Endothelial cell of umbilical vein (primary cell): ENCODE results near the gene SPATA3. TPM values are rescaled to one million over a fixed set of nuclear protein-coding genes. Genes with fewer than 3 reads are reported as not detected.

Source experiments
- BruUV-seq: library from RNA; stranded (reverse); fragments of 400-500 nt; replicated peaks from 2 replicates; lab custom pipeline; 2021; lab: Mats Ljungman, UMichigan
- CTCF ChIA-PET: fragments of 300-600, 350-600 bp; sonication (Branson Sonifier 250); formaldehyde crosslinking; loops from one replicate; lab custom pipeline; 2021; ENCODE audit warnings: antibody characterized with exemption, inconsistent platforms; lab: Charles Lee
- POLR2A ChIA-PET: fragments of 300-600, 350-600 bp; sonication (Branson Sonifier 250); formaldehyde crosslinking; loops from one replicate; lab custom pipeline; 2021; ENCODE audit warnings: antibody characterized with exemption, inconsistent platforms; lab: Charles Lee
- DNase-seq: peaks from one replicate; pipeline ENCODE4 v3.0.0-alpha.2; 2011; ENCODE audit warnings: low read depth, low spot score
- FAIRE-seq: peaks from 2 replicates; lab custom pipeline; 2011; peaks lifted over from hg19 to GRCh38; lab: Jason Lieb, UNC
- H2AFZ ChIP-seq: 2 replicates; pipeline ENCODE4 v1.6.0; 2012; ENCODE audit warnings: low read depth, low read length, control low read depth, inconsistent platforms
- H3K27ac ChIP-seq: 2 replicates; pipeline ENCODE4 v1.5.1; 2011; ENCODE audit warnings: low read depth, mild to moderate bottlenecking, control low read depth, low read length, moderate library complexity; ENCODE audit not compliant: insufficient read depth
- H3K27me3 ChIP-seq, 2 experiments: 2 replicates each; pipeline versions ENCODE4 v1.6.0 to v1.6.1; 2011; ENCODE audit warnings: low read length in 2 of 2, mixed read lengths in 1 of 2; ENCODE audit not compliant: control insufficient read depth in 2 of 2, insufficient read depth in 2 of 2
- H3K36me3 ChIP-seq, 2 experiments: 2 replicates in 1 of 2; 3 replicates in 1 of 2; pipeline ENCODE4 v1.5.1; 2011; ENCODE audit warnings: low read length in 2 of 2, mild to moderate bottlenecking in 1 of 2, moderate library complexity in 1 of 2; ENCODE audit not compliant: control insufficient read depth in 2 of 2, insufficient read depth in 2 of 2; ENCODE audit errors: extremely low read depth in 1 of 2
- H3K4me1 ChIP-seq: 3 replicates; pipeline ENCODE4 v1.5.1; 2011; ENCODE audit warnings: mild to moderate bottlenecking, low read length; ENCODE audit not compliant: control insufficient read depth, insufficient read depth; ENCODE audit errors: extremely low read depth
- H3K4me2 ChIP-seq: 2 replicates; pipeline ENCODE4 v1.6.1; 2011; ENCODE audit warnings: low read length, control low read depth, mixed read lengths; ENCODE audit not compliant: insufficient read depth
- H3K4me3 ChIP-seq, 3 experiments: fragments of 200-600 bp in 1 of 3; sonication (generic), shearing (Covaris generic) in 1 of 3; replicated peaks in 1 of 3; 2 replicates each; pipeline ENCODE4 v1.5.1; 2011 to 2016; ENCODE audit warnings: control low read depth in 3 of 3, low read length in 3 of 3, mild to moderate bottlenecking in 2 of 3, inconsistent platforms in 1 of 3, low read depth in 1 of 3, moderate library complexity in 1 of 3; ENCODE audit not compliant: insufficient read depth in 1 of 3
- H3K79me2 ChIP-seq: 2 replicates; pipeline ENCODE4 v1.6.0; 2012; ENCODE audit warnings: low read length, inconsistent platforms; ENCODE audit not compliant: control insufficient read depth, insufficient read depth
- H3K9ac ChIP-seq: replicated peaks from 2 replicates; pipeline ENCODE3; 2011; ENCODE audit warnings: low read length, control low read depth; ENCODE audit not compliant: insufficient read depth; ENCODE audit errors: extremely low read depth
- H3K9me1 ChIP-seq: replicated peaks from 3 replicates; pipeline ENCODE4 v1.6.0; 2011; ENCODE audit warnings: mild to moderate bottlenecking, low read length; ENCODE audit not compliant: control insufficient read depth, insufficient read depth; ENCODE audit errors: extremely low read depth
- H3K9me3 ChIP-seq: replicated peaks from 2 replicates; pipeline ENCODE4 v1.5.1; 2012; ENCODE audit warnings: low read length, inconsistent platforms; ENCODE audit not compliant: control insufficient read depth, insufficient read depth
- H4K20me1 ChIP-seq: replicated peaks from 2 replicates; pipeline ENCODE3; 2011; ENCODE audit warnings: mild to moderate bottlenecking, low read length; ENCODE audit not compliant: control insufficient read depth, insufficient read depth; ENCODE audit errors: extremely low read depth
- EZH2 ChIP-seq: IDR thresholded peaks from 2 replicates; pipeline ENCODE4 v1.6.1; 2012; ENCODE audit warnings: borderline replicate concordance, low read depth, mild to moderate bottlenecking, moderate library complexity, low read length, inconsistent platforms; ENCODE audit not compliant: severe bottlenecking
- FOS ChIP-seq: IDR thresholded peaks from 2 replicates; pipeline ENCODE4 v1.6.1; 2011; ENCODE audit warnings: mild to moderate bottlenecking, low read length, moderate library complexity, borderline replicate concordance; ENCODE audit not compliant: insufficient read depth
- GATA2 ChIP-seq: IDR thresholded peaks from 2 replicates; pipeline ENCODE4 v1.7.0; 2011; ENCODE audit warnings: low read depth, mild to moderate bottlenecking, moderate library complexity, mixed read lengths, low read length; ENCODE audit not compliant: insufficient read length, insufficient read depth
- JUN ChIP-seq: IDR thresholded peaks from 2 replicates; pipeline ENCODE4 v1.6.1; 2011; ENCODE audit warnings: borderline replicate concordance, low read depth; ENCODE audit not compliant: insufficient read length, insufficient read depth
- MYC ChIP-seq: IDR thresholded peaks from one replicate; pipeline ENCODE4 v1.6.1; 2011; ENCODE audit warnings: mild to moderate bottlenecking, low read depth, low read length
- POLR2A ChIP-seq: IDR thresholded peaks from 2 replicates; pipeline ENCODE4 v1.6.1; 2012; ENCODE audit warnings: low read depth, mild to moderate bottlenecking, control low read depth, low read length
- POLR2AphosphoS5 ChIP-seq: IDR thresholded peaks from 2 replicates; pipeline ENCODE4 v1.6.1; 2012; ENCODE audit warnings: low read depth, mild to moderate bottlenecking, control low read depth, low read length, moderate library complexity; ENCODE audit not compliant: insufficient read depth
- dilution Hi-C: fragments of 300-500 bp; cut with MboI; formaldehyde crosslinking; loops from one replicate; pipeline ENCODE4 v1.15.0; 2019; ENCODE audit warnings: low sequenced_read_pairs; ENCODE audit not compliant: extremely low pct_ligation_motif_present
- intact Hi-C: fragments of 100-400 bp; cut with micrococcal nuclease; formaldehyde crosslinking; loops from one replicate; pipeline ENCODE4 v1.10.0; 2022
- polyA plus RNA-seq, 4 experiments: library from polyadenylated mRNA; depleted of rRNA in 3 of 4; stranded (reverse) in 3 of 4; unstranded in 1 of 4; fragments of >200 nt; gene quantifications; 2 replicates each; pipeline versions ENCODE4 v1.2.1 to v1.2.3, GENCODE V29; 2011 to 2012; ENCODE audit warnings: missing spikeins in 1 of 4
- total RNA-seq: library from RNA; stranded (reverse); gene quantifications from 2 replicates; pipeline ENCODE4 v1.2.3, GENCODE V29; 2021
- TF ChIP-seq, protein P1 (sequence below), 2 donors: IDR thresholded peaks; 1 replicate in 1 of 2; 2 replicates in 1 of 2; pipeline ENCODE4 v1.5.1; 2011; ENCODE audit warnings: low read length in 2 of 2, mild to moderate bottlenecking in 2 of 2, moderate library complexity in 2 of 2, control low read depth in 1 of 2, inconsistent platforms in 1 of 2, low read depth in 1 of 2; ENCODE audit not compliant: insufficient read depth in 1 of 2; ENCODE audit errors: extremely low read depth in 1 of 2
- TF ChIP-seq, protein P2 (sequence below): IDR thresholded peaks from 2 replicates; pipeline ENCODE4 v1.6.1; 2011; ENCODE audit not compliant: insufficient read depth, insufficient read length

The SPATA3 gene
- total and polyA plus RNA-seq, 2 donors (not counting 3 experiments of a cell fraction or from before 2014, with no cell fraction given) = not detected

DNA sequence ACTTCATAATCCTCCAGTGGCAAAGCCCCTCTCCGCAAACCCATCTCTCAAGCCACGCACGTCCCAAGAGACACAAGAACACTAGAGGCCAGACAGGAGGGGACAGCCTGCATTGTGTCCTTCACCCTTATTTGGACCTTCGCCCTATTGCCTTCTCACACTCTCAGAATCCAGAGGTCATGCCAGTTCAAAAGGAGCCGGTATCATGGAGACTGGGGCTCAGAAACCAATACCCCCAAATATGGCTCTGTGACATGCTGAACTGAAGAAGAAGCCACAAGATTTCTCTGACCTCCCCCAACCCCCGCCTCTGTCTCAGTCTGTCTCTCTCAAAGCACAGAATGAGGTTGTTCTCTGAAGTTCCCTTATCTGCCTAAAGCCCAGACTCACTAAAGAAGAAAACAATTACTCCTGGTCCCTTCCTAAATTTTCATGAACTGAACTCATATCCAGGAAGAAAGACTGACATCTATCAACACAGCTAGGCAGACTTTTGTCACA is 19.2 kb upstream of the SPATA3 start:
- no peak overlapping the region for H3K4me2 ChIP-seq
- H3K27me3 ChIP-seq = no peaks in the 10 kb centered on the region
- no peak overlapping the region for H3K4me3 ChIP-seq
- DNase-seq = no peak
- H3K9me3 ChIP-seq = no peaks in the 10 kb centered on the region
- no peaks in the 10 kb centered on the region for H4K20me1 ChIP-seq
- ChIA-PET CTCF (no interaction called here), POLR2A (no interaction called here)
- H2AFZ ChIP-seq = no peak overlapping the region
- H3K9ac ChIP-seq = no peak overlapping the region
- H3K27ac ChIP-seq = no peak overlapping the region
- no peaks in the 10 kb centered on the region for H3K36me3 ChIP-seq
- TF ChIP-seq POLR2A (no peak), EZH2 (no peak), FOS (no peak), POLR2AphosphoS5 (no peak), MYC (no peak), JUN (no peak), GATA2 (no peak)
- TF ChIP-seq, protein P1, sequence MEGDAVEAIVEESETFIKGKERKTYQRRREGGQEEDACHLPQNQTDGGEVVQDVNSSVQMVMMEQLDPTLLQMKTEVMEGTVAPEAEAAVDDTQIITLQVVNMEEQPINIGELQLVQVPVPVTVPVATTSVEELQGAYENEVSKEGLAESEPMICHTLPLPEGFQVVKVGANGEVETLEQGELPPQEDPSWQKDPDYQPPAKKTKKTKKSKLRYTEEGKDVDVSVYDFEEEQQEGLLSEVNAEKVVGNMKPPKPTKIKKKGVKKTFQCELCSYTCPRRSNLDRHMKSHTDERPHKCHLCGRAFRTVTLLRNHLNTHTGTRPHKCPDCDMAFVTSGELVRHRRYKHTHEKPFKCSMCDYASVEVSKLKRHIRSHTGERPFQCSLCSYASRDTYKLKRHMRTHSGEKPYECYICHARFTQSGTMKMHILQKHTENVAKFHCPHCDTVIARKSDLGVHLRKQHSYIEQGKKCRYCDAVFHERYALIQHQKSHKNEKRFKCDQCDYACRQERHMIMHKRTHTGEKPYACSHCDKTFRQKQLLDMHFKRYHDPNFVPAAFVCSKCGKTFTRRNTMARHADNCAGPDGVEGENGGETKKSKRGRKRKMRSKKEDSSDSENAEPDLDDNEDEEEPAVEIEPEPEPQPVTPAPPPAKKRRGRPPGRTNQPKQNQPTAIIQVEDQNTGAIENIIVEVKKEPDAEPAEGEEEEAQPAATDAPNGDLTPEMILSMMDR (IDR thresholded peaks at IDR 0.05; ENCODE audit: extremely low read depth in 1 of 2, insufficient read depth in 1 of 2, low read depth in 1 of 2, low read length in 2 of 2) = no peak
- TF ChIP-seq, protein P2, sequence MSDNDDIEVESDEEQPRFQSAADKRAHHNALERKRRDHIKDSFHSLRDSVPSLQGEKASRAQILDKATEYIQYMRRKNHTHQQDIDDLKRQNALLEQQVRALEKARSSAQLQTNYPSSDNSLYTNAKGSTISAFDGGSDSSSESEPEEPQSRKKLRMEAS = no peak
- dilution Hi-C loops = no loop called here
- BruUV-seq = no TSS peak
- intact Hi-C loops = no loop called here
- no peak for FAIRE-seq
- no peaks in the 10 kb centered on the region for H3K4me1 ChIP-seq
- no peaks in the 10 kb centered on the region for H3K79me2 ChIP-seq
- no peaks in the 10 kb centered on the region for H3K9me1 ChIP-seq
